Sigmoid colon (tissue), 7 donors: ENCODE results near the gene U2SURP. TPM values are rescaled to one million over a fixed set of nuclear protein-coding genes. Genes with fewer than 3 reads are reported as not detected.
A peak's percentile ranks its signal among the peaks of the same experiment; 100 is the strongest.
"Not testable (repeated sequence)": the region's sequence is repeated elsewhere in the genome, so short reads cannot be mapped to it uniquely, and the experiment has no call there.

ENCODE experiments used
- DNase-seq: peaks from one replicate; pipeline ENCODE4 v3.0.0-alpha.2; 2019
- H3K27ac ChIP-seq, 4 donors: fragments of 200-600 bp; sonication (generic); one replicate each; pipeline ENCODE4 v1.5.1; 2016 to 2019; ENCODE audit warnings: mild to moderate bottlenecking in 1 of 4
- H3K27me3 ChIP-seq, 3 donors: fragments of 200-600 bp; sonication (generic); one replicate each; pipeline ENCODE4 v1.5.1; 2019; ENCODE audit warnings: mild to moderate bottlenecking in 1 of 3
- H3K36me3 ChIP-seq, 4 donors: fragments of 200-600 bp; sonication (generic); one replicate each; pipeline ENCODE4 v1.5.1; 2016 to 2019
- H3K4me1 ChIP-seq, 4 donors: fragments of 200-600 bp; sonication (generic); one replicate each; pipeline ENCODE4 v1.5.1; 2017 to 2019
- H3K4me3 ChIP-seq, 4 donors: fragments of 200-600 bp; sonication (generic); one replicate each; pipeline ENCODE4 v1.5.1; 2017 to 2019; ENCODE audit warnings: mild to moderate bottlenecking in 2 of 4, moderate library complexity in 1 of 4
- H3K9me3 ChIP-seq, 4 donors: fragments of 200-600 bp in 3 of 4; sonication (generic) in 3 of 4; one replicate each; pipeline versions ENCODE4 v1.5.1 to v1.6.1; 2013 to 2019
- CTCF ChIP-seq, 4 experiments: fragments of 450-650 bp in 3 of 4; fragments of 200-600 bp in 1 of 4; IDR thresholded peaks; one replicate each; pipeline ENCODE4 v1.5.1; 2016 to 2019; ENCODE audit warnings: antibody characterized with exemption in 4 of 4, mild to moderate bottlenecking in 3 of 4, moderate library complexity in 2 of 4
- EP300 ChIP-seq, 4 donors: sonication (generic); formaldehyde crosslinking; IDR thresholded peaks; one replicate each; pipeline ENCODE4 v1.6.1; 2017; ENCODE audit warnings: antibody characterized with exemption in 4 of 4
- POLR2A ChIP-seq, 2 donors: fragments of 450-650 bp; IDR thresholded peaks; one replicate each; pipeline ENCODE4 v1.6.1; 2016; ENCODE audit warnings: antibody characterized with exemption in 2 of 2, mild to moderate bottlenecking in 2 of 2, moderate library complexity in 2 of 2
- POLR2AphosphoS5 ChIP-seq, 4 donors: sonication (generic); formaldehyde crosslinking; IDR thresholded peaks; one replicate each; pipeline ENCODE4 v1.6.1; 2017; ENCODE audit warnings: antibody characterized with exemption in 4 of 4
- WGBS, 2 donors: extraction: QIAGEN DNeasy Blood & Tissue Kit; methylation state at CpG; one replicate each; pipeline ENCODE4 v1.1.7; 2013; 5-methylcytosine and 5-hydroxymethylcytosine counted together
- intact Hi-C: fragments of 100-400 bp; cut with DNase I; formaldehyde crosslinking; loops from one replicate; pipeline ENCODE4 v1.15.1; 2023
- polyA plus RNA-seq, 3 donors: library from polyadenylated mRNA; stranded (reverse); fragments of 200-250 nt; gene quantifications; one replicate each; pipeline ENCODE4 v1.2.3, GENCODE V29; 2013
- total RNA-seq, 4 donors: library from RNA; depleted of rRNA; stranded (reverse); fragments of >200 nt; gene quantifications; one replicate each; pipeline ENCODE4 v1.1.0, GENCODE V29; 2016
- donor health status: healthy with polysubstance abuse.
- donor health status: Bipolar disorder and iron deficiency.
- donor health status: healthy.

U2SURP gene
- total and polyA plus RNA-seq, 7 donors = 11.4 to 79.8 (median 66.8) TPM

GRCh38 chr3:142987707-142988106 lies 13.7 kb upstream of the U2SURP start:
- Histone ChIP-seq H3K4me1 (no peaks in the 10 kb centered on the region), H3K9me3 (no peaks in the 10 kb centered on the region), H3K27me3 (no peaks in the 10 kb centered on the region), H3K36me3 (no peaks in the 10 kb centered on the region), H3K4me3 (no peak overlapping the region), H3K27ac (peak overlapping the region in 1 of 4 donors; percentile 31)
- WGBS, 2 donors = 37 to 44% methylated on average over 7 of the region's 7 CpGs
- no peak for DNase-seq
- TF ChIP-seq POLR2AphosphoS5 (IDR thresholded peaks at IDR 0.05) (no peak), CTCF (IDR thresholded peaks at IDR 0.05) (no peak), EP300 (IDR thresholded peaks at IDR 0.05) (no peak), POLR2A (IDR thresholded peaks at IDR 0.05) (no peak)
- intact Hi-C loops = no loop called here

GRCh38 chr3:142988221-142988620 lies 13.1 kb upstream of the U2SURP start:
- DNase-seq, H3K36me3 ChIP-seq, H3K27ac ChIP-seq, intact Hi-C loops, H3K4me3 ChIP-seq, H3K4me1 ChIP-seq, H3K9me3 ChIP-seq, H3K27me3 ChIP-seq: not testable (repeated sequence)
- 91 to 96% methylated on average over 2 of the region's 2 CpGs for WGBS, 2 donors

GRCh38 chr3:142988826-142989225 lies 12.5 kb upstream of the U2SURP start:
- intact Hi-C loops, H3K9me3 ChIP-seq, H3K36me3 ChIP-seq, H3K27me3 ChIP-seq, H3K4me3 ChIP-seq, DNase-seq, H3K4me1 ChIP-seq, H3K27ac ChIP-seq: not testable (repeated sequence)
- 100% methylated on average over 2 of the region's 3 CpGs; no CpG with 5 or more reads in 1 of the 2 donors for WGBS, 2 donors

- H3K36me3 ChIP-seq = no peaks in the 10 kb centered on the region
- no peaks in the 10 kb centered on the region for H3K4me1 ChIP-seq
- no peak overlapping the region for H3K27ac ChIP-seq
- TF ChIP-seq CTCF (IDR thresholded peaks at IDR 0.05) = no peak
- TF ChIP-seq POLR2A (IDR thresholded peaks at IDR 0.05) = no peak
- TF ChIP-seq EP300 (IDR thresholded peaks at IDR 0.05) = no peak
- TF ChIP-seq POLR2AphosphoS5 (IDR thresholded peaks at IDR 0.05) = no peak
- DNase-seq = no peak
- no peaks in the 10 kb centered on the region for H3K27me3 ChIP-seq
- no peaks in the 10 kb centered on the region for H3K9me3 ChIP-seq
- 81 to 86% methylated on average over 5 of the region's 5 CpGs for WGBS, 2 donors
- intact Hi-C loops = loop anchor here (5.0 kb wide), 2 partner anchors 163 to 403 kb away; no protein-coding TSS in a partner anchor
- H3K4me3 ChIP-seq = no peak overlapping the region
These were observed 10.6 kb upstream of the U2SURP start for GRCh38 chr3:142990721-142991120.

- Histone ChIP-seq H3K27ac (no peak overlapping the region), H3K36me3 (no peaks in the 10 kb centered on the region), H3K4me3 (no peak overlapping the region), H3K4me1 (no peaks in the 10 kb centered on the region), H3K27me3 (no peaks in the 10 kb centered on the region), H3K9me3 (no peaks in the 10 kb centered on the region)
- 89 to 90% methylated on average over 7 of the region's 7 CpGs for WGBS, 2 donors
- intact Hi-C loops = loop anchor here (5.0 kb wide), 2 partner anchors 165 to 405 kb away; no protein-coding TSS in a partner anchor
- no peak for DNase-seq
- TF ChIP-seq EP300 (IDR thresholded peaks at IDR 0.05) (no peak), CTCF (IDR thresholded peaks at IDR 0.05) (no peak), POLR2A (IDR thresholded peaks at IDR 0.05) (no peak), POLR2AphosphoS5 (IDR thresholded peaks at IDR 0.05) (no peak)
These were observed 9.0 kb upstream of the U2SURP start for GRCh38 chr3:142992323-142992722.

- Histone ChIP-seq H3K36me3 (no peaks in the 10 kb centered on the region), H3K9me3 (no peaks in the 10 kb centered on the region), H3K27me3 (no peaks in the 10 kb centered on the region), H3K4me3 (no peak overlapping the region), H3K27ac (no peak overlapping the region), H3K4me1 (no peaks in the 10 kb centered on the region)
- intact Hi-C loops = loop anchor here (5.0 kb wide), 2 partner anchors 167 to 407 kb away; no protein-coding TSS in a partner anchor
- DNase-seq = no peak
- WGBS, 2 donors = 14 to 19% methylated on average over 4 of the region's 4 CpGs
- peak; percentile 19 to 53 (median 26) for TF ChIP-seq CTCF (IDR thresholded peaks at IDR 0.05)
- no peak for TF ChIP-seq POLR2A (IDR thresholded peaks at IDR 0.05)
These were observed 7.4 kb upstream of the U2SURP start for GRCh38 chr3:142993958-142994442.
